HL-60 (cell line): ENCODE results near the gene MYCN.

Source experiments
- POLR2AphosphoS5 ChIP-seq: IDR thresholded peaks from 2 replicates; pipeline ENCODE4 v1.6.1; 2012; ENCODE audit warnings: low read depth
- TF ChIP-seq, protein P1 (sequence below): IDR thresholded peaks from one replicate; pipeline ENCODE4 v1.5.1; 2011; ENCODE audit warnings: low read length, control low read depth, inconsistent platforms; ENCODE audit not compliant: insufficient read depth

DNA sequence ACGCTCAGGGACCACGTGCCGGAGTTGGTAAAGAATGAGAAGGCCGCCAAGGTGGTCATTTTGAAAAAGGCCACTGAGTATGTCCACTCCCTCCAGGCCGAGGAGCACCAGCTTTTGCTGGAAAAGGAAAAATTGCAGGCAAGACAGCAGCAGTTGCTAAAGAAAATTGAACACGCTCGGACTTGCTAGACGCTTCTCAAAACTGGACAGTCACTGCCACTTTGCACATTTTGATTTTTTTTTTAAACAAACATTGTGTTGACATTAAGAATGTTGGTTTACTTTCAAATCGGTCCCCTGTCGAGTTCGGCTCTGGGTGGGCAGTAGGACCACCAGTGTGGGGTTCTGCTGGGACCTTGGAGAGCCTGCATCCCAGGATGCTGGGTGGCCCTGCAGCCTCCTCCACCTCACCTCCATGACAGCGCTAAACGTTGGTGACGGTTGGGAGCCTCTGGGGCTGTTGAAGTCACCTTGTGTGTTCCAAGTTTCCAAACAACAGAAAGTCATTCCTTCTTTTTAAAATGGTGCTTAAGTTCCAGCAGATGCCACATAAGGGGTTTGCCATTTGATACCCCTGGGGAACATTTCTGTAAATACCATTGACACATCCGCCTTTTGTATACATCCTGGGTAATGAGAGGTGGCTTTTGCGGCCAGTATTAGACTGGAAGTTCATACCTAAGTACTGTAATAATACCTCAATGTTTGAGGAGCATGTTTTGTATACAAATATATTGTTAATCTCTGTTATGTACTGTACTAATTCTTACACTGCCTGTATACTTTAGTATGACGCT, 5.8 kb downstream of the MYCN start:
- TF ChIP-seq, protein P1, sequence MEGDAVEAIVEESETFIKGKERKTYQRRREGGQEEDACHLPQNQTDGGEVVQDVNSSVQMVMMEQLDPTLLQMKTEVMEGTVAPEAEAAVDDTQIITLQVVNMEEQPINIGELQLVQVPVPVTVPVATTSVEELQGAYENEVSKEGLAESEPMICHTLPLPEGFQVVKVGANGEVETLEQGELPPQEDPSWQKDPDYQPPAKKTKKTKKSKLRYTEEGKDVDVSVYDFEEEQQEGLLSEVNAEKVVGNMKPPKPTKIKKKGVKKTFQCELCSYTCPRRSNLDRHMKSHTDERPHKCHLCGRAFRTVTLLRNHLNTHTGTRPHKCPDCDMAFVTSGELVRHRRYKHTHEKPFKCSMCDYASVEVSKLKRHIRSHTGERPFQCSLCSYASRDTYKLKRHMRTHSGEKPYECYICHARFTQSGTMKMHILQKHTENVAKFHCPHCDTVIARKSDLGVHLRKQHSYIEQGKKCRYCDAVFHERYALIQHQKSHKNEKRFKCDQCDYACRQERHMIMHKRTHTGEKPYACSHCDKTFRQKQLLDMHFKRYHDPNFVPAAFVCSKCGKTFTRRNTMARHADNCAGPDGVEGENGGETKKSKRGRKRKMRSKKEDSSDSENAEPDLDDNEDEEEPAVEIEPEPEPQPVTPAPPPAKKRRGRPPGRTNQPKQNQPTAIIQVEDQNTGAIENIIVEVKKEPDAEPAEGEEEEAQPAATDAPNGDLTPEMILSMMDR = no peak
- no peak for TF ChIP-seq POLR2AphosphoS5
